ENCODE results near the gene KCNK16. TPM values are rescaled to one million over a fixed set of nuclear protein-coding genes. Genes with fewer than 3 reads are reported as not detected.

KCNK16 gene
- total and polyA plus RNA-seq, 2 of the 13 experiments (the other 11 are each of a cell fraction or from before 2014, with no cell fraction given) = not detected

GRCh38 chr6:39312912-39313525 lies 9.5 kb downstream of the KCNK16 start (continued):
- no peak for TF ChIP-seq BCLAF1 (IDR thresholded peaks at IDR 0.05)
- TF ChIP-seq AKAP8 (CRISPR knock-in tag; IDR thresholded peaks at IDR 0.05) = no peak
- no peak for TF ChIP-seq RFX1 (IDR thresholded peaks at IDR 0.05)
- no peak for TF ChIP-seq SRF (IDR thresholded peaks at IDR 0.05; ENCODE audit: low read depth, low read length)
- no peak for TF ChIP-seq MNT (IDR thresholded peaks at IDR 0.05)

- peaks cover 7 to 41% of the 10 kb centered on the region in 2 experiments; a peak in 4 of 5 replicates for H3K27me3 ChIP-seq (ENCODE audit: control insufficient read depth in 1 of 2, insufficient read depth in 2 of 2, low read length in 2 of 2)
- POLR2A ChIA-PET = no interaction called here
Measured at GRCh38 chr6:39310542-39310941, 12.0 kb downstream of the KCNK16 start.

More at GRCh38 chr6:39310542-39310941, 12.0 kb downstream of the KCNK16 start:
- Histone ChIP-seq H3K79me2 (ENCODE audit: insufficient read depth, low read length) (no peaks in the 10 kb centered on the region), H3K9me3 (ENCODE audit: low read length) (no peaks in the 10 kb centered on the region), H3K36me3 (replicated peaks in 1 of 2; ENCODE audit: control insufficient read depth in 1 of 2, insufficient read depth in 2 of 2, low read length in 2 of 2) (no peaks in the 10 kb centered on the region), H3K4me1 (ENCODE audit: insufficient read depth, low read length) (no peaks in the 10 kb centered on the region), H3K27ac (ENCODE audit: extremely low read length, insufficient read depth, low read length) (no peak overlapping the region), H3K4me3 (replicated peaks in 1 of 3; ENCODE audit: insufficient read depth in 1 of 3, low read depth in 2 of 3, low read length in 3 of 3) (no peak overlapping the region), H2AFZ (ENCODE audit: low read length) (no peak overlapping the region), H3K9ac (ENCODE audit: insufficient read depth, low read depth, low read length) (no peak overlapping the region), H3K4me2 (ENCODE audit: low read depth, low read length) (no peak overlapping the region), H4K20me1 (ENCODE audit: insufficient read depth, low read length) (peaks cover 5% of the 10 kb centered on the region; the same call in 1 of the 2 replicates)
- TF ChIP-seq MAFK (conservative IDR thresholded peaks at IDR 0.05 in 1 of 2, IDR thresholded peaks at IDR 0.05 in 1 of 2; ENCODE audit: low read length in 2 of 2) (peak in 1 of 2 experiments; percentile 32; a peak in 1 of 4 replicates), CREB3 (CRISPR knock-in tag; IDR thresholded peaks at IDR 0.05) (no peak)
- ATAC-seq (no peak), DNase-seq (ENCODE audit: low spot score) (no peak), FAIRE-seq (no peak)
- intact Hi-C loops (cut with micrococcal nuclease; ENCODE audit: unreplicated experiment) = loop anchor here (1.0 kb wide), 2 partner anchors 144 to 337 kb away; no protein-coding TSS in a partner anchor
- CTCF ChIA-PET (ENCODE audit: low intra/inter-chr PET ratio, low total read pairs) = interaction anchor here (1.1 to 3.5 kb wide), 5 partner anchors 141 to 439 kb away, joined by 4 to 28 read pairs (median 8); no protein-coding TSS in a partner anchor
- BruUV-seq (replicated peaks) = no TSS peak
- in situ Hi-C loops (cut with HindIII; ENCODE audit: extremely low pct_ligation_motif_present, low pct_unique_long_range_greater_than_20kb) = loop anchor here (5.0 kb wide), 1 partner anchor 438 kb away; no protein-coding TSS in a partner anchor
- 10% methylated on average over 4 of the region's 4 CpGs for WGBS (ENCODE audit: low lambda C conversion rate)

Measured in HepG2 (cell line).